Activated naive CD4-positive, alpha-beta T cell treated with anti-CD3 and anti-CD28 coated beads, Interleukin-2, amount 50 U/mL, for 16 hours (primary cell): ENCODE data around the gene ZNF462.
"Not testable (repeated sequence)": the region's sequence is repeated elsewhere in the genome, so short reads cannot be mapped to it uniquely, and the experiment has no call there.

ENCODE experiments used
- DNase-seq: peaks from one replicate; pipeline ENCODE4 v3.0.0-alpha.2; 2020

ZNF462 gene

GRCh38 chr9:106862821-106863720 is at the start of gene ZNF462:
Gene ZNF462, plus strand, starts transcription at chr9:106863166. Its CDS starts 60,218 bp downstream, at chr9:106923384.
- DNase-seq: no peak

- no peak for DNase-seq
These were observed 46.4 kb upstream of the ZNF462 start for GRCh38 chr9:106816524-106816923.

- no peak for DNase-seq
These were observed 44.9 kb upstream of the ZNF462 start for GRCh38 chr9:106818034-106818433.

GRCh38 chr9:106820866-106821265 is 42.1 kb upstream of the ZNF462 start:
- no peak for DNase-seq

GRCh38 chr9:106828070-106828469 is 34.9 kb upstream of the ZNF462 start:
- no peak for DNase-seq

GRCh38 chr9:106828965-106829364 is 34.0 kb upstream of the ZNF462 start:
- no peak for DNase-seq

GRCh38 chr9:106829666-106830408 is 33.1 kb upstream of the ZNF462 start:
- DNase-seq: no peak

GRCh38 chr9:106830527-106831150 is 32.3 kb upstream of the ZNF462 start:
- no peak for DNase-seq

- no peak for DNase-seq
These were observed 28.1 kb upstream of the ZNF462 start for GRCh38 chr9:106834888-106835287.

GRCh38 chr9:106835840-106836239 is 27.1 kb upstream of the ZNF462 start:
- no peak for DNase-seq

GRCh38 chr9:106843371-106843770 is 19.6 kb upstream of the ZNF462 start:
- no peak for DNase-seq

- DNase-seq: no peak
These were observed 16.7 kb upstream of the ZNF462 start for GRCh38 chr9:106846307-106846706.

- no peak for DNase-seq
These were observed 16.1 kb upstream of the ZNF462 start for GRCh38 chr9:106846857-106847256.

- DNase-seq: not testable (repeated sequence)
These were observed 11.3 kb upstream of the ZNF462 start for GRCh38 chr9:106851640-106852039.

GRCh38 chr9:106857811-106858470 is 5.0 kb upstream of the ZNF462 start:
- no peak for DNase-seq

- DNase-seq: no peak
These were observed 2.8 kb upstream of the ZNF462 start for GRCh38 chr9:106859957-106860720.

GRCh38 chr9:106860721-106861639 is 2.0 kb upstream of the ZNF462 start:
- no peak for DNase-seq

- no peak for DNase-seq
These were observed 1.3 kb upstream of the ZNF462 start for GRCh38 chr9:106861640-106862109.

- no peak for DNase-seq
These were observed 701 bp upstream of the ZNF462 start for GRCh38 chr9:106862110-106862820.
